GM19023 (cell line): ENCODE measurements around the gene BCO1.
"Not testable (repeated sequence)": the region's sequence is repeated elsewhere in the genome, so short reads cannot be mapped to it uniquely, and the experiment has no call there.

Experiments
- ATAC-seq: cut with Tn5 transposase; IDR thresholded peaks from one replicate; pipeline ENCODE4 v1.9.1; 2021; ENCODE audit warnings: mild to moderate bottlenecking, moderate library complexity; ENCODE audit not compliant: unreplicated experiment

The BCO1 gene

GRCh38 chr16:81238296-81239011 is at the start of gene BCO1:
TSS of gene BCO1 (plus strand) at chr16:81238689. CDS start at chr16:81238909, 220 bp downstream.
- ATAC-seq, result no peak

DNA sequence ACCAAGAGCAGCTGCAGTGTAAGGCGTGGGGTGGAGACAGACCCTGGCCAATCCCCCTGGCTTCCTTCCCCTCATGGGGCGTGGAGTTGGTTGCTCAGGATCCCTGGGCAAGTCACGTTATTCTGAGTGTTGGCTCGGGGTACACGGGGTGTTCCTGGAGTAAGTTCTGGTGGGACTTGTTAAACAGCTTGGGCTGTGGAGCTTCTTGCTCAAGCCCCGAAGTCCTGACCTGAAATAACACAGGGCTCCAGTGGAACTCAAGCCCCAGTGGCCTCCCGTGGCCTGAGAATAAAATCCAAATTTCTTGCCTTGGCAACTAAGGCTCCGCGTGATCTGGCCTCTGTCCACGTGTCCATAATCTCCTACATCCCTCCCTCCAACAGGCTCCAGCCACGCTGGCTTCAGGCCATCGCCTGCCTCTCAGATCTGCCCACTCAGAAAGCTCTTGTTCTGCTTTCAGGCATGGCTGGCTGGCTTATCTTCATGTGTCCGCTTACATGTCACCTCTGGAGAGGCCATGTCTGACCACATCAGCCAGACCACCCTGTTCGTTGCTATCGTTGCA is 49.3 kb upstream of the BCO1 start:
- no peak for ATAC-seq

- no peak for ATAC-seq
These were observed 47.8 kb upstream of the BCO1 start for GRCh38 chr16:81190667-81191066.

DNA sequence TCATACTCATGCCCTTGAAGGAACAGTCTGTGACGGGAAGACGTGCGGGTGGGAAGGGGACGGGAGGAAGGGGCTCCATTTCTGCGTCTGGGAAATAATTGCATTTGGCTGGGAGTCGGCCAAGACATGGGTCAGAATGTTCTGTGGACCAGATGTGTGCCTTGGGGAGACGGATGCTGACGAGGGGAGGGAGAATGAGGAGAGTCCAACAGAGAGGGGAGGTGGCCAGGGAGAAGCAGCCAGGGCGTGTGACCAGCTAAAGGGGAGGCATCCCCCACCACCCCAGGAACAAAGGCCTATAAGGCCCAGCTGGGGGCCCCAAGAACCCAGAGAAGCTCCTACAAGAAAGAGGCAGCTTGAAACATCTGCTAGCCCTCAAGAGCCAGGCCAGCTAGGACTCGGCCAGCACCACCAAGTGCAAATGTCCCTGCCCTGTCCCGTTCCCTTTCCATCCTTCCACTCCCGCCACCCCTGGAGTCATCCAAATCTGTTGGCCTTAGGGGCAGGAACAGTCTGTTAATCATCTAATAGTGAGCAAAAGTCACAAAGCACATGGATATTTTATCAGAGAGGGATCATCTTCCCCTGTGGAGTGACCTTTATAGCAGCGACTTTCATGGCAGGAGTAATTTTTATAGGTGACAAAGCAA is 42.5 kb upstream of the BCO1 start:
- ATAC-seq, result no peak

GRCh38 chr16:81198635-81199034 is 39.9 kb upstream of the BCO1 start:
- ATAC-seq, result no peak

- ATAC-seq, result no peak
These were observed 37.2 kb upstream of the BCO1 start for GRCh38 chr16:81201267-81201666.

GRCh38 chr16:81204798-81205680 is 33.5 kb upstream of the BCO1 start:
- ATAC-seq, result no peak

- ATAC-seq, result no peak
These were observed 31.4 kb upstream of the BCO1 start for GRCh38 chr16:81207076-81207475.

GRCh38 chr16:81210807-81211206 is 27.7 kb upstream of the BCO1 start:
- ATAC-seq, result no peak

GRCh38 chr16:81212830-81213465 is 25.5 kb upstream of the BCO1 start:
- no peak for ATAC-seq

DNA sequence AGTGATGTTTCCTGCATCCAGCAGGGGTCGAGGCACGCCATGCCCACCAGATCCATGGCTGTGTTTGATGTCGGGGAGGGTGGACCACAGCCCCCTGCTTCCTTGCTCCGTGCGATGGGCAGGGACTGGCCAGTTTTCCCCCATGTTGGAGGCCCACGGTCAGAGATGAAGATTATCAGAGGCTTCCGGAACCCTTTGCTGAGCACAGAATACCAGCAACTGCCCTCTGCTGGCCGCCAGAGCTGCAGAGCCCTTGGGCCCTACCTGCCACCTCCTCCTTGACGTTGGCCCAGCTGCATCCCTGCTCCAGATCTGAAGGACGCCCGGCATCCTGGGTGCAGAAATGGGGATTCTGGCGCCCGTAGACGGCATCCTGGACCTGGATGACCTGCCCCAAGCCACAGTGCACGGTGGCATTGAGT is 23.7 kb upstream of the BCO1 start:
- ATAC-seq, result no peak

DNA sequence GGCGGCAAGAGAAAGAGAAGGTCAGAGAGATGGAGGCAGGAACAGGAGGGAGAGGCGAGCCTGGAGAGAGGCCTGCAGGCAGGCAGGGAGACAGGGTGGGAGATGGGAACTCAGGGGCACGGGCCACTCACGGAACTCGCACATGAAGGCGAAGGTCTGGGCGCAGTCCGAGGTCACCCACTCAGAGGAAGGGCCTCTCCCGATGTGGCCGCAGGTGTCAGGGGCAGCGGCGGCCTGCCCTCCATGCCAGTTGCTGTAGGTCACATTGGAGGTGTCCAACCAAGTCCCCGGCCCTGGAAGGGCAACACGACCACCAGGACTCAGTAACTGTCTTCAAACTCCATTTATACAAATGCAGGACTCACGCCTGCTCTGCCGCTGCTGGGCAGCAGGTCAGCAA is 22.4 kb upstream of the BCO1 start:
- no peak for ATAC-seq

- ATAC-seq, result no peak
These were observed 21.8 kb upstream of the BCO1 start for GRCh38 chr16:81216706-81217105.

GRCh38 chr16:81219151-81219550 is 19.3 kb upstream of the BCO1 start:
- no peak for ATAC-seq

DNA sequence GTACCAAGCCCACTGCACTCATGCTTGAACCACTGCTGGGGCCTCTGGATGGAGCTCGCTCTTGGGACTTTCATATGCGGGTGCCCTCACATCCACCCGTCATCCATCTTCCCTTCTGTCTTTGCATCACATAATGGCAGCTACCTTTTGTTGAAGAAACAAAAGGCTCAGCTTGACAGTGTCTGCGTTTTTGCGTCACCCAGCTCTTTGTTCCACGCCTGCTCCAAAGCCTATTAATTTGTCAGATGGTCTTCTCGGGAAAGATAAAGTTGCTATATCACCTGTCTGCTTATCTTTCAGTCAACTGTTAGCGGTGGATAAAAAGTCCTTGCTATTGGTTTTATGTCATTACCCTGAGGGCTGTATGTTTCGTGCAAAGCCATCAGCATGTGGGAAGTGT is 18.1 kb upstream of the BCO1 start:
- no peak for ATAC-seq

- ATAC-seq, result no peak
These were observed 16.8 kb upstream of the BCO1 start for GRCh38 chr16:81221731-81222130.

DNA sequence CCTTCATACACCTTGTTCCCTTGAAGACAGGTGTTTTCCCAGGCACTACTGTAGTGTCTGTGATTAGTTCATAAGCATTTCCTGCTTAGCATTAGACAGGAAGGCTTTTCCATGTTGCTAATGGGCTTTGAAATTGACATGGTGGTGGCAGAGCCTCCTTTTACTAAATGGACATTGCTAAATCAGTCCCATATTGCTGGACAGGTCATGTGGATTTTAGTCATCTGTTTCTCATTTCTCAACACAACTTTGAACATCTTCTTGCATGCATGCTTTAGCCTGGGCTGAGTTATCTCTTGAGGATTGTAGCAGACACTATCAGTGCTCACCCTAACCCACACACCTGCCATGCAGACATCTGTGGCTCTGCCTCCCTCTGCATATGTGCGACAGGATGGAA is 13.7 kb upstream of the BCO1 start:
- ATAC-seq, result no peak

- ATAC-seq, result not testable (repeated sequence)
These were observed 12.8 kb upstream of the BCO1 start for GRCh38 chr16:81225697-81226096.

DNA sequence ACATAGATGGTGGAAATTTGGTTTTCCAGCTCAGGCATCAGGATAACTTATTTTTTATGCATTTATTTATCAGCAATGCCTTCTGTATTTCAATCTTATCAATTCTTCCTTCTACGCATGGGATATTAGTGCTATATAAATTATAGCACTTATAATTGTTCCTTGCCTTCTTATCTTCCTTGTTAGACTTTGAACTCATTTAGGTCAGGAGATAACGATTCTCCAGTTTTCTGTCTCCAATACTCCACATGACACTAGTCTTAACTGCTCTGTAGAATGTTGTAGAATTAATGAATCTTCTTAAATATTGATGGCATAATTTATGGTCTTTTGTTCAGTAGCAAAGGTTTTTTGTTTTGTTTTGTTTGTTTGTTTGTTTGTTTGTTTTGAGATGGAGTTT is 10.7 kb upstream of the BCO1 start:
- no peak for ATAC-seq

GRCh38 chr16:81229811-81230210 is 8.7 kb upstream of the BCO1 start:
- no peak for ATAC-seq

DNA sequence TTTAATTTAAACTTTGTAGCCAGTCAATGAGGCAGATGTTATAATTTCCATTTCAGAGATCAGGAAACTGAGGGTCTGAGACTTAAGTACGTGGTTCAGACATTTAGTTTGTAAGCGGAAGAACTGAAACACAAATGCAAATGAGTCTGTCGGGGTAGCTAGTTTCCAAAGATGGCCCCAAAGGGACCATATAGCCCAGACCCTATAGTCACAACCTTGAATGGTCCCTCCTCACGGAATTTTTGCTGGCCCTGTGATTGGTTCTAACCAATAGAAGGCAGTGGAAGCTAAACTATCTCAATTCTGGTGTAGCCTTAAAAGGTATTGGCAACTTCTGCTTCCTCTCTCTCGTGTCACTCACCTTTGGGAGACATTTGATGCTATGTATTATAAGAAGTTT is 7.5 kb upstream of the BCO1 start:
- ATAC-seq, result no peak
